Measurements from ENCODE around the gene RPN2.

Gene RPN2

GRCh38 chr20:37253087-37253486 lies 74.0 kb downstream of the RPN2 start:
- TF ChIP-seq TAF1 (IDR thresholded peaks at IDR 0.05; ENCODE audit: borderline replicate concordance, insufficient read depth, low read length) (no peak), POLR2AphosphoS5 (IDR thresholded peaks at IDR 0.05; ENCODE audit: low read depth, low read length) (no peak), FOXP2 (optimal IDR thresholded peaks at IDR 0.05; ENCODE audit: borderline replicate concordance, extremely low read depth, extremely low read length, insufficient read depth) (no peak), REST (IDR thresholded peaks at IDR 0.05; ENCODE audit: insufficient read depth in 1 of 2, low read depth in 2 of 2, low read length in 2 of 2) (no peak)

- TF ChIP-seq REST (IDR thresholded peaks at IDR 0.05; ENCODE audit: insufficient read depth in 1 of 2, low read depth in 2 of 2, low read length in 2 of 2) (no peak), FOXP2 (optimal IDR thresholded peaks at IDR 0.05; ENCODE audit: borderline replicate concordance, extremely low read depth, extremely low read length, insufficient read depth) (no peak), SIN3A (IDR thresholded peaks at IDR 0.05; ENCODE audit: borderline replicate concordance, insufficient read depth, low read length) (no peak), POLR2AphosphoS5 (IDR thresholded peaks at IDR 0.05; ENCODE audit: low read depth, low read length) (no peak), TAF1 (IDR thresholded peaks at IDR 0.05; ENCODE audit: borderline replicate concordance, insufficient read depth, low read length) (no peak)
These were observed 75.2 kb downstream of the RPN2 start for GRCh38 chr20:37254114-37254878.

- TF ChIP-seq TAF1 (IDR thresholded peaks at IDR 0.05; ENCODE audit: borderline replicate concordance, insufficient read depth, low read length) (no peak), POLR2AphosphoS5 (IDR thresholded peaks at IDR 0.05; ENCODE audit: low read depth, low read length) (no peak), FOXP2 (optimal IDR thresholded peaks at IDR 0.05; ENCODE audit: borderline replicate concordance, extremely low read depth, extremely low read length, insufficient read depth) (peak; percentile 25)
These were observed 77.2 kb downstream of the RPN2 start for GRCh38 chr20:37256286-37256685.

GRCh38 chr20:37257530-37257929 lies 78.4 kb downstream of the RPN2 start:
- no peak for TF ChIP-seq FOXP2 (optimal IDR thresholded peaks at IDR 0.05; ENCODE audit: borderline replicate concordance, extremely low read depth, extremely low read length, insufficient read depth)
- TF ChIP-seq REST (IDR thresholded peaks at IDR 0.05; ENCODE audit: insufficient read depth in 1 of 2, low read depth in 2 of 2, low read length in 2 of 2) = no peak
- no peak for TF ChIP-seq POLR2AphosphoS5 (IDR thresholded peaks at IDR 0.05; ENCODE audit: low read depth, low read length)
- no peak for TF ChIP-seq SIN3A (IDR thresholded peaks at IDR 0.05; ENCODE audit: borderline replicate concordance, insufficient read depth, low read length)
- no peak for TF ChIP-seq TAF1 (IDR thresholded peaks at IDR 0.05; ENCODE audit: borderline replicate concordance, insufficient read depth, low read length)

GRCh38 chr20:37257988-37258387 lies 78.9 kb downstream of the RPN2 start:
- TF ChIP-seq REST (IDR thresholded peaks at IDR 0.05; ENCODE audit: insufficient read depth in 1 of 2, low read depth in 2 of 2, low read length in 2 of 2) (no peak), POLR2AphosphoS5 (IDR thresholded peaks at IDR 0.05; ENCODE audit: low read depth, low read length) (no peak), TAF1 (IDR thresholded peaks at IDR 0.05; ENCODE audit: borderline replicate concordance, insufficient read depth, low read length) (no peak), SIN3A (IDR thresholded peaks at IDR 0.05; ENCODE audit: borderline replicate concordance, insufficient read depth, low read length) (no peak), FOXP2 (optimal IDR thresholded peaks at IDR 0.05; ENCODE audit: borderline replicate concordance, extremely low read depth, extremely low read length, insufficient read depth) (no peak)

Data from PFSK-1 (cell line).